Loucy (cell line): ENCODE measurements around the gene ADAMTS12.

Experiments
- H2AFZ ChIP-seq: fragments of 200-600 bp; sonication (generic); 2 replicates; pipeline ENCODE4 v1.6.0; 2016; ENCODE audit warnings: antibody characterized with exemption, mild to moderate bottlenecking, low read length, moderate library complexity
- H3F3A ChIP-seq: fragments of 200-600 bp; 2 replicates; pipeline ENCODE4 v1.6.0; 2016; ENCODE audit warnings: antibody characterized with exemption, low read depth, mild to moderate bottlenecking
- H3K27me3 ChIP-seq: fragments of 200-600 bp; sonication (generic); 2 replicates; pipeline ENCODE4 v1.6.1; 2014; ENCODE audit warnings: low read length, mild to moderate bottlenecking; ENCODE audit not compliant: insufficient read depth, poor library complexity, severe bottlenecking
- H3K36me3 ChIP-seq: fragments of 200-600 bp; sonication (generic); 2 replicates; pipeline ENCODE4 v1.6.1; 2016; ENCODE audit warnings: low read length; ENCODE audit not compliant: insufficient read depth
- H3K4me1 ChIP-seq: fragments of 200-600 bp; sonication (generic); 2 replicates; pipeline ENCODE4 v1.5.1; 2014; ENCODE audit warnings: low read length, mild to moderate bottlenecking; ENCODE audit not compliant: insufficient read depth, poor library complexity, severe bottlenecking
- H3K4me2 ChIP-seq: fragments of 200-600 bp; sonication (generic); 2 replicates; pipeline ENCODE4 v1.6.0; 2014; ENCODE audit warnings: antibody characterized with exemption, low read length, low read depth, mild to moderate bottlenecking; ENCODE audit not compliant: poor library complexity, severe bottlenecking
- H3K4me3 ChIP-seq: fragments of 200-600 bp; sonication (generic); 2 replicates; pipeline ENCODE4 v1.5.1; 2014; ENCODE audit warnings: low read length, mild to moderate bottlenecking, mixed read lengths; ENCODE audit not compliant: poor library complexity, severe bottlenecking
- H3K79me2 ChIP-seq: fragments of 200-600 bp; sonication (generic); 2 replicates; pipeline ENCODE4 v1.6.1; 2014; ENCODE audit warnings: low read length; ENCODE audit not compliant: insufficient read depth
- H3K9ac ChIP-seq: fragments of 200-600 bp; sonication (generic); 2 replicates; pipeline ENCODE4 v1.6.0; 2014; ENCODE audit warnings: mild to moderate bottlenecking, low read depth, low read length, moderate library complexity; ENCODE audit not compliant: poor library complexity, severe bottlenecking
- H3K9me2 ChIP-seq: fragments of 200-600 bp; sonication (generic); replicated peaks from 2 replicates; pipeline ENCODE4 v1.6.1; 2016; ENCODE audit warnings: low read depth, low read length, mixed read lengths
- H3K9me3 ChIP-seq: fragments of 200-600 bp; sonication (generic); 2 replicates; pipeline ENCODE4 v1.6.1; 2014; ENCODE audit warnings: mild to moderate bottlenecking, antibody characterized with exemption, low read length, low read depth; ENCODE audit not compliant: insufficient read depth
- H4K20me1 ChIP-seq: fragments of 200-600 bp; sonication (generic); 2 replicates; pipeline ENCODE4 v1.6.0; 2014; ENCODE audit warnings: antibody characterized with exemption, low read length, mild to moderate bottlenecking; ENCODE audit not compliant: insufficient read depth, poor library complexity, severe bottlenecking
- CTCF ChIP-seq: fragments of 200-600 bp; sonication (generic); conservative IDR thresholded peaks from 2 replicates; pipeline ENCODE4 v1.5.1; 2014; ENCODE audit warnings: mild to moderate bottlenecking, antibody characterized with exemption, low read length
- EZH2phosphoT487 ChIP-seq: fragments of 200-600 bp; IDR thresholded peaks from 2 replicates; pipeline ENCODE4 v1.6.1; 2018; ENCODE audit warnings: antibody characterized with exemption, mild to moderate bottlenecking, moderate library complexity, borderline replicate concordance

The ADAMTS12 gene

GRCh38 chr5:33905381-33905780 is 13.6 kb upstream of the ADAMTS12 start:
- no peak for TF ChIP-seq EZH2phosphoT487
- TF ChIP-seq CTCF: no peak
- no peaks in the 10 kb centered on the region for H3K79me2 ChIP-seq
- no peaks in the 10 kb centered on the region for H3F3A ChIP-seq

GRCh38 chr5:33903118-33903517 is 11.3 kb upstream of the ADAMTS12 start:
- Histone ChIP-seq H3K9ac (no peak overlapping the region), H3K4me1 (no peaks in the 10 kb centered on the region), H3K4me3 (no peak overlapping the region), H3K79me2 (no peaks in the 10 kb centered on the region), H3F3A (no peaks in the 10 kb centered on the region), H3K27me3 (peaks cover 3% of the 10 kb centered on the region), H3K36me3 (no peaks in the 10 kb centered on the region), H3K9me2 (no peaks in the 10 kb centered on the region), H3K4me2 (no peak overlapping the region), H2AFZ (no peak overlapping the region), H3K9me3 (peaks cover 13% of the 10 kb centered on the region), H4K20me1 (no peaks in the 10 kb centered on the region)
- TF ChIP-seq EZH2phosphoT487 (no peak), CTCF (no peak)

More at GRCh38 chr5:33905381-33905780, 13.6 kb upstream of the ADAMTS12 start:
- no peaks in the 10 kb centered on the region for H4K20me1 ChIP-seq
- H3K36me3 ChIP-seq: no peaks in the 10 kb centered on the region
- H3K9me2 ChIP-seq: no peaks in the 10 kb centered on the region
- H3K4me1 ChIP-seq: no peaks in the 10 kb centered on the region
- H3K9me3 ChIP-seq: peaks cover 13% of the 10 kb centered on the region
- H2AFZ ChIP-seq: no peak overlapping the region
- peaks cover 11% of the 10 kb centered on the region for H3K27me3 ChIP-seq
- no peak overlapping the region for H3K9ac ChIP-seq
- H3K4me2 ChIP-seq: no peak overlapping the region
- H3K4me3 ChIP-seq: no peak overlapping the region

- H3K27me3 ChIP-seq: peaks cover 3% of the 10 kb centered on the region
- no peak overlapping the region for H3K9ac ChIP-seq
- TF ChIP-seq CTCF (no peak), EZH2phosphoT487 (no peak)
- H3F3A ChIP-seq: no peaks in the 10 kb centered on the region
- H2AFZ ChIP-seq: no peak overlapping the region
- H3K9me3 ChIP-seq: no peaks in the 10 kb centered on the region; the same call in 1 of the 2 replicates
- H3K4me1 ChIP-seq: no peaks in the 10 kb centered on the region
- H4K20me1 ChIP-seq: no peaks in the 10 kb centered on the region
- H3K79me2 ChIP-seq: no peaks in the 10 kb centered on the region
- no peaks in the 10 kb centered on the region for H3K9me2 ChIP-seq
- no peaks in the 10 kb centered on the region for H3K36me3 ChIP-seq
- H3K4me2 ChIP-seq: no peak overlapping the region
- no peak overlapping the region for H3K4me3 ChIP-seq
These were observed 9.4 kb upstream of the ADAMTS12 start for GRCh38 chr5:33901156-33901555.
